ENCODE measurements around the gene PLD1.

- TF ChIP-seq CTCF (IDR thresholded peaks at IDR 0.05; ENCODE audit: low read depth, low read length): no peak
- TF ChIP-seq POLR2A (IDR thresholded peaks at IDR 0.05; ENCODE audit: extremely low read depth, insufficient read length): no peak
- TF ChIP-seq MAX (IDR thresholded peaks at IDR 0.05; ENCODE audit: low read depth, low read length): no peak
- TF ChIP-seq MYC (IDR thresholded peaks at IDR 0.05; ENCODE audit: low read depth, low read length): no peak
Measured at GRCh38 chr3:171561596-171562323, 248.5 kb downstream of the PLD1 start.

All from NB4 (cell line).